H1 (cell line): Measurements from ENCODE around the gene ST6GALNAC5. TPM values are rescaled to one million over a fixed set of nuclear protein-coding genes. Genes with fewer than 3 reads are reported as not detected.

Source experiments
- CTCF ChIA-PET: fragments of 300-600 bp; sonication (Branson Sonifier 250); formaldehyde crosslinking; loops from one replicate; lab custom pipeline; 2021; ENCODE audit not compliant: partially characterized antibody; lab: Charles Lee
- POLR2A ChIA-PET: fragments of 300-600 bp; sonication (Branson Sonifier 250); formaldehyde crosslinking; loops from one replicate; lab custom pipeline; 2021; ENCODE audit warnings: inconsistent platforms; ENCODE audit not compliant: partially characterized antibody; lab: Charles Lee
- DNase-seq, 2 experiments: peaks; one replicate each; pipeline versions ENCODE4 v3.0.0 to v3.0.0-alpha.2; 2010 to 2022; ENCODE audit warnings: low spot score in 2 of 2, low read depth in 1 of 2, mixed read lengths in 1 of 2
- FAIRE-seq: peaks from 2 replicates; lab custom pipeline; 2011; peaks lifted over from hg19 to GRCh38; lab: Jason Lieb, UNC
- H2AFZ ChIP-seq: 2 replicates; pipeline ENCODE4 v1.8.1; 2012; ENCODE audit warnings: low read length, inconsistent platforms
- H2AK5ac ChIP-seq: 2 replicates; pipeline ENCODE4 v1.6.1; 2013; ENCODE audit warnings: low read depth, low read length
- H2BK120ac ChIP-seq: replicated peaks from 2 replicates; pipeline ENCODE3; 2013; ENCODE audit warnings: low read depth, low read length, inconsistent platforms
- H2BK12ac ChIP-seq: 2 replicates; pipeline ENCODE4 v1.6.1; 2013; ENCODE audit warnings: low read depth, low read length
- H2BK15ac ChIP-seq: 2 replicates; pipeline ENCODE4 v1.6.1; 2013; ENCODE audit warnings: low read length
- H2BK20ac ChIP-seq: 2 replicates; pipeline ENCODE4 v1.6.1; 2013; ENCODE audit warnings: low read length
- H2BK5ac ChIP-seq: 2 replicates; pipeline ENCODE4 v1.6.1; 2013; ENCODE audit warnings: low read depth, low read length
- H3K14ac ChIP-seq: 2 replicates; pipeline ENCODE4 v1.6.1; 2013; ENCODE audit warnings: inconsistent platforms; ENCODE audit not compliant: insufficient read length
- H3K18ac ChIP-seq: 2 replicates; pipeline ENCODE4 v1.6.1; 2013; ENCODE audit warnings: low read length; ENCODE audit errors: extremely low read depth
- H3K23ac ChIP-seq: 2 replicates; pipeline ENCODE4 v1.6.1; 2013; ENCODE audit warnings: inconsistent platforms; ENCODE audit not compliant: insufficient read length
- H3K23me2 ChIP-seq: 2 replicates; pipeline ENCODE4 v1.6.1; 2013; ENCODE audit warnings: low read depth, low read length
- H3K27ac ChIP-seq: 2 replicates; pipeline ENCODE4 v1.6.1; 2011; ENCODE audit warnings: low read depth, low read length, inconsistent platforms
- H3K27me3 ChIP-seq, 4 experiments: replicated peaks in 1 of 4; 1 replicate in 1 of 4; 2 replicates in 3 of 4; pipeline versions ENCODE4 v1.6.1 to v1.8.1; 2011 to 2013; ENCODE audit warnings: low read length in 3 of 4, mild to moderate bottlenecking in 3 of 4, inconsistent platforms in 2 of 4, mixed read lengths in 2 of 4, moderate library complexity in 1 of 4; ENCODE audit not compliant: control insufficient read depth in 3 of 4, insufficient read depth in 3 of 4; ENCODE audit errors: extremely low read depth in 1 of 4
- H3K36me3 ChIP-seq, 4 experiments: 2 replicates each; pipeline versions ENCODE4 v1.6.1 to v1.8.1; 2011 to 2013; ENCODE audit warnings: mild to moderate bottlenecking in 4 of 4, low read length in 3 of 4, moderate library complexity in 2 of 4, control low read depth in 1 of 4, inconsistent platforms in 1 of 4; ENCODE audit not compliant: insufficient read depth in 4 of 4, control insufficient read depth in 2 of 4
- H3K4ac ChIP-seq: replicated peaks from 2 replicates; pipeline ENCODE3; 2013; ENCODE audit warnings: low read length, low read depth, mixed read lengths, inconsistent platforms; ENCODE audit not compliant: insufficient read length
- H3K4me1 ChIP-seq, 4 experiments: replicated peaks in 1 of 4; 1 replicate in 1 of 4; 2 replicates in 3 of 4; pipeline versions ENCODE4 v1.6.1 to v1.8.1; 2011 to 2013; ENCODE audit warnings: low read length in 3 of 4, inconsistent platforms in 2 of 4, mixed read lengths in 1 of 4; ENCODE audit not compliant: insufficient read depth in 4 of 4, control insufficient read depth in 3 of 4
- H3K4me2 ChIP-seq, 2 experiments: 2 replicates each; pipeline versions ENCODE4 v1.6.1 to v1.8.1; 2011 to 2013; ENCODE audit warnings: low read depth in 2 of 2, low read length in 2 of 2, control low read depth in 1 of 2, inconsistent platforms in 1 of 2, mild to moderate bottlenecking in 1 of 2; ENCODE audit not compliant: insufficient read depth in 1 of 2
- H3K4me3 ChIP-seq, 4 experiments: fragments of 200-600, 300-600 bp in 1 of 4; sonication (generic), shearing (Covaris generic), sonication (Bioruptor Twin) in 1 of 4; 2 replicates each; pipeline versions ENCODE4 v1.5.1 to v1.8.1; 2011 to 2016; ENCODE audit warnings: low read length in 4 of 4, low read depth in 3 of 4, control low read depth in 2 of 4, inconsistent platforms in 2 of 4, mild to moderate bottlenecking in 2 of 4, mixed read lengths in 1 of 4, moderate library complexity in 1 of 4; ENCODE audit not compliant: insufficient read depth in 2 of 4; ENCODE audit errors: extremely low read depth in 1 of 4
- H3K56ac ChIP-seq: replicated peaks from 2 replicates; pipeline ENCODE3; 2013; ENCODE audit warnings: low read depth, mild to moderate bottlenecking, mixed read lengths, low read length, inconsistent platforms; ENCODE audit not compliant: insufficient read length
- H3K79me1 ChIP-seq: 2 replicates; pipeline ENCODE4 v1.6.1; 2013; ENCODE audit warnings: low read depth, low read length, control low read depth
- H3K79me2 ChIP-seq, 2 experiments: 2 replicates each; pipeline versions ENCODE4 v1.6.1 to v1.8.1; 2012 to 2013; ENCODE audit warnings: low read length in 2 of 2, mild to moderate bottlenecking in 2 of 2, inconsistent platforms in 1 of 2; ENCODE audit not compliant: insufficient read depth in 2 of 2, control insufficient read depth in 1 of 2
- H3K9ac ChIP-seq, 4 experiments: replicated peaks in 1 of 4; 1 replicate in 1 of 4; 2 replicates in 3 of 4; pipeline versions ENCODE4 v1.6.1 to v1.8.1; 2011 to 2013; ENCODE audit warnings: low read depth in 3 of 4, low read length in 3 of 4, control low read depth in 2 of 4, mild to moderate bottlenecking in 2 of 4, moderate library complexity in 2 of 4, inconsistent platforms in 1 of 4; ENCODE audit errors: extremely low read depth in 1 of 4
- H3K9me3 ChIP-seq, 2 experiments: 2 replicates each; pipeline versions ENCODE4 v1.6.1 to v1.8.1; 2012 to 2013; ENCODE audit warnings: mild to moderate bottlenecking in 2 of 2, moderate library complexity in 2 of 2, control low read depth in 1 of 2, inconsistent platforms in 1 of 2, low read depth in 1 of 2, low read length in 1 of 2, mixed read lengths in 1 of 2; ENCODE audit not compliant: insufficient read depth in 2 of 2
- H4K20me1 ChIP-seq, 2 experiments: replicated peaks in 1 of 2; 2 replicates each; pipeline versions ENCODE3 to v1.8.1; 2011 to 2013; ENCODE audit warnings: inconsistent platforms in 2 of 2, low read length in 2 of 2, mild to moderate bottlenecking in 1 of 2; ENCODE audit not compliant: insufficient read depth in 2 of 2, control insufficient read depth in 1 of 2
- H4K5ac ChIP-seq: 2 replicates; pipeline ENCODE4 v1.6.1; 2013; ENCODE audit warnings: low read length, low read depth, mixed read lengths, inconsistent platforms; ENCODE audit not compliant: insufficient read length
- H4K8ac ChIP-seq: 2 replicates; pipeline ENCODE4 v1.8.0; 2013; ENCODE audit warnings: mild to moderate bottlenecking, moderate library complexity, low read length, inconsistent platforms; ENCODE audit not compliant: insufficient read depth; ENCODE audit errors: extremely low read depth
- H4K91ac ChIP-seq: replicated peaks from 2 replicates; pipeline ENCODE3; 2013; ENCODE audit warnings: low read length, mixed read lengths, inconsistent platforms; ENCODE audit not compliant: insufficient read length
- EP300 ChIP-seq, 2 experiments: IDR thresholded peaks; 1 replicate in 1 of 2; 2 replicates in 1 of 2; pipeline ENCODE4 v1.6.1; 2011 to 2012; ENCODE audit warnings: low read depth in 2 of 2, low read length in 2 of 2, mild to moderate bottlenecking in 2 of 2, borderline replicate concordance in 1 of 2, inconsistent platforms in 1 of 2, moderate library complexity in 1 of 2
- PHF8 ChIP-seq: fragments of 200-600 bp; sonication (generic); conservative IDR thresholded peaks from 2 replicates; pipeline ENCODE4 v1.7.1; 2012; ENCODE audit warnings: low read depth, mild to moderate bottlenecking, inconsistent platforms, low read length, moderate library complexity
- POLR2AphosphoS5 ChIP-seq: IDR thresholded peaks from 2 replicates; pipeline ENCODE4 v1.6.1; 2011; ENCODE audit warnings: low read depth, low read length
- RFX5 ChIP-seq: IDR thresholded peaks from 2 replicates; pipeline ENCODE4 v1.6.1; 2011; ENCODE audit warnings: low read depth, low read length, improper control_type of control experiment, borderline replicate concordance
- SIRT6 ChIP-seq: IDR thresholded peaks from one replicate; pipeline ENCODE4 v1.7.1; 2012; ENCODE audit warnings: low read length, inconsistent platforms
- WGBS, 2 experiments: shearing (Covaris generic) in 1 of 2; methylation state at CpG; one replicate each; pipeline versions ENCODE4 v1.1.6 to v1.1.7; 2013 to 2015; ENCODE audit warnings: low lambda C conversion rate in 2 of 2, mixed read lengths in 2 of 2, inconsistent platforms in 1 of 2, low coverage in 1 of 2, missing lambda C conversion rate in 1 of 2; ENCODE audit not compliant: insufficient replicate concordance in 2 of 2, insufficient coverage in 1 of 2, insufficient read length in 1 of 2; ENCODE audit errors: extremely low coverage in 1 of 2, missing lambda C conversion rate in 1 of 2; 5-methylcytosine and 5-hydroxymethylcytosine counted together
- polyA plus RNA-seq, 7 experiments: library from polyadenylated mRNA; depleted of rRNA in 3 of 7; stranded (reverse) in 5 of 7; unstranded in 2 of 7; fragments of >200 nt in 5 of 7; fragments of 200-250 nt in 2 of 7; gene quantifications; 1 replicate in 5 of 7; 2 replicates in 1 of 7; 4 replicates in 1 of 7; pipeline versions ENCODE4 v1.2.1 to v1.2.3, GENCODE V29; 2011 to 2013; ENCODE audit warnings: missing spikeins in 2 of 7, mixed read lengths in 2 of 7
- total RNA-seq: library from RNA; stranded (reverse); fragmentation: NEBNext Ultra II Directional; extraction: Animal tissue kit (Norgen Biotek cat#: 25700); gene quantifications from 2 replicates; pipeline ENCODE4 v1.2.1, GENCODE V29; 2021

Gene ST6GALNAC5
- total and polyA plus RNA-seq, 2 of the 8 experiments (the other 6 are each of a cell fraction or from before 2014, with no cell fraction given) = 6.2 to 7.3 TPM

GRCh38 chr1:76827066-76827465 lies 40.2 kb upstream of the ST6GALNAC5 start:
- POLR2A ChIA-PET = no interaction called here
- no peaks in the 10 kb centered on the region for H4K20me1 ChIP-seq
- H2BK120ac ChIP-seq = no peak overlapping the region
- H3K4me2 ChIP-seq = no peak overlapping the region
- H2AK5ac ChIP-seq = no peak overlapping the region
- H3K79me1 ChIP-seq = no peaks in the 10 kb centered on the region
- no peak overlapping the region for H2BK12ac ChIP-seq
- H3K36me3 ChIP-seq = no peaks in the 10 kb centered on the region
- no peak overlapping the region for H3K18ac ChIP-seq
- 93% methylated on average over 2 of the region's 2 CpGs; no CpG with 5 or more reads in 1 of the 2 experiments for WGBS, 2 experiments
- H4K5ac ChIP-seq = no peak overlapping the region
- no peaks in the 10 kb centered on the region for H3K23me2 ChIP-seq
- no peak overlapping the region for H3K14ac ChIP-seq
- H3K4ac ChIP-seq = no peak overlapping the region
- H3K23ac ChIP-seq = no peak overlapping the region
- H2AFZ ChIP-seq = no peak overlapping the region
- H3K9me3 ChIP-seq = no peaks in the 10 kb centered on the region
- no peaks in the 10 kb centered on the region for H3K4me1 ChIP-seq
- no peak overlapping the region for H3K9ac ChIP-seq
- CTCF ChIA-PET = interaction anchor here (0.8 to 1.0 kb wide), 2 partner anchors 27 to 44 kb away, joined by 3 read pairs; no protein-coding TSS in a partner anchor
- no peak overlapping the region for H3K4me3 ChIP-seq
- FAIRE-seq (no peak), DNase-seq (no peak)
- H3K27me3 ChIP-seq = no peaks in the 10 kb centered on the region
- no peak for TF ChIP-seq RFX5
- no peak for TF ChIP-seq POLR2AphosphoS5
- TF ChIP-seq SIRT6 = no peak
- no peak for TF ChIP-seq PHF8
- TF ChIP-seq EP300 (IDR thresholded peaks at IDR 0.05; ENCODE audit: borderline replicate concordance in 1 of 2, low read depth in 2 of 2, low read length in 2 of 2) = no peak
- no peak overlapping the region for H2BK5ac ChIP-seq
- no peak overlapping the region for H3K27ac ChIP-seq
- no peaks in the 10 kb centered on the region for H3K79me2 ChIP-seq
- H4K91ac ChIP-seq = no peak overlapping the region
- H3K56ac ChIP-seq = no peak overlapping the region
- no peak overlapping the region for H2BK20ac ChIP-seq
- H4K8ac ChIP-seq = no peak overlapping the region
- no peak overlapping the region for H2BK15ac ChIP-seq
